SK-N-SH (cell line): ENCODE measurements around the gene TAS1R3.

ENCODE experiments used
- MXI1 ChIP-seq: IDR thresholded peaks from 2 replicates; pipeline ENCODE4 v1.6.1; 2012; ENCODE audit warnings: mild to moderate bottlenecking, low read depth, low read length, improper control_type of control experiment
- RCOR1 ChIP-seq: fragments of 150-350 bp; IDR thresholded peaks from 2 replicates; pipeline ENCODE4 v1.6.1; 2017; ENCODE audit warnings: antibody characterized with exemption, low read length
- TAF1 ChIP-seq: IDR thresholded peaks from 2 replicates; pipeline ENCODE4 v1.6.1; 2012; ENCODE audit warnings: low read depth, mild to moderate bottlenecking, low read length, moderate library complexity, borderline replicate concordance
- USF2 ChIP-seq: fragments of 150-350 bp; IDR thresholded peaks from 2 replicates; pipeline ENCODE4 v1.6.1; 2017; ENCODE audit warnings: antibody characterized with exemption, low read length, low read depth, borderline replicate concordance
- TF ChIP-seq, protein P1 (sequence below): fragments of 200-600 bp; sonication (generic); IDR thresholded peaks from 2 replicates; pipeline ENCODE4 v1.6.1; 2017; ENCODE audit warnings: antibody characterized with exemption, mild to moderate bottlenecking, moderate library complexity

DNA sequence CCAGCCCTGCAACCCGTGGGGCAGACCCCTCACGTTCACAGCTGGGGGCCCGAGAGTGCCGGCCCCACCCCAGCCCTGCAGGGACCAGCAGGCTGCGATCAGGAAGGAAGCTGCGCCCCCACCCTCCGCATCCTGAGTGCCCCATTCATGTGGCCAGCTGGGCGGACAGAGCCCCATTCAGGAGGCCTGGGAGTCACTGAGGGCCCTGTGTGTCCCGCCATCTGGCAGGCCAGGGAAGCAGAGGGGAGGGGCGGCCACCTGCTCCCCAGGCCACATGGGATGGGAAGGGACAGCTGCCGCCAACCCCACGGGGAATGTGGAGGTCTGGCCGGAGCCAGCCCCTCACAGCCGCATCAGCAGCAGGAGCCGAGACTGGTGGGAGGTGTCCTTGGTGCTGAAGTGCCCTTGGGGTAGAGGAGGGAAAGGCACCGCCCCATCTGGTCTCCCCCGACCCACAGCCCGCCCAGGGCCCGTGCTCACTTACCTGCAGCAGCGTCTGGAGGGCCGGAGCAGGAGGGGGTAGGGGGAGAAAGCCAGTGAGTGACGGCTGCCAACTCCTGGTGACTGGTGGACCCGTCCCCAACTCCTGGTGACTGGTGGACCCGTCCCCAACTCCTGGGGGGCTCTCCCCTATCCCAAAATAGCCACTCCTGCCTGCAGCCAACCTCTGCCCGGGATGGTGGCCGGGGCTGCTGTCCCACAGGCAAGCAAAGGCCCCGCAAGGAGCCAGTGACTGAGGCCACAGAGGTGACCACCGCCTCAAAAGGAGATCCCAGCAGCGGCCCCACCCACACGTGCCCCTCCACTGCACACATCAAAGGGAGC, 32.0 kb upstream of the TAS1R3 start:
- TF ChIP-seq, protein P1, sequence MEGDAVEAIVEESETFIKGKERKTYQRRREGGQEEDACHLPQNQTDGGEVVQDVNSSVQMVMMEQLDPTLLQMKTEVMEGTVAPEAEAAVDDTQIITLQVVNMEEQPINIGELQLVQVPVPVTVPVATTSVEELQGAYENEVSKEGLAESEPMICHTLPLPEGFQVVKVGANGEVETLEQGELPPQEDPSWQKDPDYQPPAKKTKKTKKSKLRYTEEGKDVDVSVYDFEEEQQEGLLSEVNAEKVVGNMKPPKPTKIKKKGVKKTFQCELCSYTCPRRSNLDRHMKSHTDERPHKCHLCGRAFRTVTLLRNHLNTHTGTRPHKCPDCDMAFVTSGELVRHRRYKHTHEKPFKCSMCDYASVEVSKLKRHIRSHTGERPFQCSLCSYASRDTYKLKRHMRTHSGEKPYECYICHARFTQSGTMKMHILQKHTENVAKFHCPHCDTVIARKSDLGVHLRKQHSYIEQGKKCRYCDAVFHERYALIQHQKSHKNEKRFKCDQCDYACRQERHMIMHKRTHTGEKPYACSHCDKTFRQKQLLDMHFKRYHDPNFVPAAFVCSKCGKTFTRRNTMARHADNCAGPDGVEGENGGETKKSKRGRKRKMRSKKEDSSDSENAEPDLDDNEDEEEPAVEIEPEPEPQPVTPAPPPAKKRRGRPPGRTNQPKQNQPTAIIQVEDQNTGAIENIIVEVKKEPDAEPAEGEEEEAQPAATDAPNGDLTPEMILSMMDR: no peak
- TF ChIP-seq TAF1: no peak
- no peak for TF ChIP-seq USF2
- TF ChIP-seq MXI1: peak; percentile 30; the same call in 1 of the 2 replicates
- no peak for TF ChIP-seq RCOR1
